Left hindlimb (tissue), 1 donor: Measurements from ENCODE around the gene ZNF778.
"Not testable (repeated sequence)": the region's sequence is repeated elsewhere in the genome, so short reads cannot be mapped to it uniquely, and the experiment has no call there.

Source experiments
- DNase-seq: peaks from one replicate; pipeline ENCODE4 v3.0.0-alpha.2; 2018

ZNF778 gene

GRCh38 chr16:89217138-89217387 lies 440 bp upstream of the ZNF778 start:
- no peak for DNase-seq

- DNase-seq: no peak
Observed at GRCh38 chr16:89219365-89219764, 1.9 kb downstream of the ZNF778 start.

GRCh38 chr16:89221604-89222003 lies 4.1 kb downstream of the ZNF778 start:
- no peak for DNase-seq

GRCh38 chr16:89222931-89223330 lies 5.4 kb downstream of the ZNF778 start:
- no peak for DNase-seq

GRCh38 chr16:89224665-89225064 lies 7.2 kb downstream of the ZNF778 start:
- no peak for DNase-seq

GRCh38 chr16:89230255-89230654 lies 12.8 kb downstream of the ZNF778 start:
- peak; percentile 75 for DNase-seq

- DNase-seq: no peak
Observed at GRCh38 chr16:89232107-89232506, 14.6 kb downstream of the ZNF778 start.

GRCh38 chr16:89233678-89234490 lies 16.4 kb downstream of the ZNF778 start:
- DNase-seq: no peak

GRCh38 chr16:89237733-89238132 lies 20.2 kb downstream of the ZNF778 start:
- no peak for DNase-seq

GRCh38 chr16:89241187-89242007 lies 23.9 kb downstream of the ZNF778 start:
- DNase-seq: peak; percentile 83

GRCh38 chr16:89242795-89243200 lies 25.3 kb downstream of the ZNF778 start:
- no peak for DNase-seq

- DNase-seq: no peak
Observed at GRCh38 chr16:89243664-89244063, 26.2 kb downstream of the ZNF778 start.

GRCh38 chr16:89244264-89244663 lies 26.8 kb downstream of the ZNF778 start:
- not testable (repeated sequence) for DNase-seq

- DNase-seq: no peak
Observed at GRCh38 chr16:89244754-89245153, 27.3 kb downstream of the ZNF778 start.

GRCh38 chr16:89246383-89246902 lies 28.9 kb downstream of the ZNF778 start:
- DNase-seq: no peak

GRCh38 chr16:89246903-89247733 lies 29.6 kb downstream of the ZNF778 start:
- peak; percentile 86 for DNase-seq

GRCh38 chr16:89247734-89248075 lies 30.2 kb downstream of the ZNF778 start:
- DNase-seq: not testable (repeated sequence)

GRCh38 chr16:89248196-89248982 lies 30.9 kb downstream of the ZNF778 start:
- DNase-seq: no peak

GRCh38 chr16:89253548-89254287 lies 36.2 kb downstream of the ZNF778 start:
- no peak for DNase-seq

GRCh38 chr16:89256651-89257254 lies 39.2 kb downstream of the ZNF778 start:
- DNase-seq: no peak

GRCh38 chr16:89257281-89257731 lies 39.8 kb downstream of the ZNF778 start:
- no peak for DNase-seq
